Glutamatergic neuron (in vitro differentiated cells): ENCODE results near the gene MYOG. TPM values are rescaled to one million over a fixed set of nuclear protein-coding genes. Genes with fewer than 3 reads are reported as not detected.

Experiments
- DNase-seq: peaks from one replicate; pipeline ENCODE4 v3.0.0; 2022
- H3K27ac Mint-ChIP-seq: one replicate; pipeline ENCODE4 v1.8.0; 2020; ENCODE audit warnings: mild to moderate bottlenecking, mixed read lengths, inconsistent platforms; ENCODE audit not compliant: unreplicated experiment
- H3K27me3 Mint-ChIP-seq: one replicate; pipeline ENCODE4 v1.8.0; 2020; ENCODE audit warnings: mild to moderate bottlenecking, moderate library complexity, mixed read lengths, inconsistent platforms; ENCODE audit not compliant: unreplicated experiment
- H3K36me3 Mint-ChIP-seq: one replicate; pipeline ENCODE4 v1.8.0; 2020; ENCODE audit warnings: mild to moderate bottlenecking, mixed read lengths, inconsistent platforms; ENCODE audit not compliant: unreplicated experiment
- H3K4me1 Mint-ChIP-seq: one replicate; pipeline ENCODE4 v1.8.0; 2020; ENCODE audit warnings: mild to moderate bottlenecking, low read depth, mixed read lengths, inconsistent platforms; ENCODE audit not compliant: unreplicated experiment
- H3K4me3 Mint-ChIP-seq: one replicate; pipeline ENCODE4 v1.8.0; 2020; ENCODE audit warnings: mild to moderate bottlenecking, mixed read lengths, inconsistent platforms; ENCODE audit not compliant: unreplicated experiment
- H3K9me3 Mint-ChIP-seq: one replicate; pipeline ENCODE4 v1.8.0; 2020; ENCODE audit warnings: mild to moderate bottlenecking, moderate library complexity, mixed read lengths, inconsistent platforms; ENCODE audit not compliant: unreplicated experiment
- CTCF ChIP-seq: fragments of 200-600 bp; sonication (generic); IDR thresholded peaks from one replicate; pipeline ENCODE4 v1.5.0; 2021; ENCODE audit not compliant: partially characterized antibody, unreplicated experiment
- total RNA-seq: library from RNA; stranded (reverse); fragmentation: NEBNext Ultra II Directional; extraction: Animal tissue kit (Norgen Biotek cat#: 25700); gene quantifications from one replicate; pipeline ENCODE4 v1.2.1, GENCODE V29; 2021; ENCODE audit not compliant: unreplicated experiment

Gene MYOG
- total RNA-seq, 1 donor from 2014 or later = not detected

- H3K4me3 Mint-ChIP-seq = no peak overlapping the region
- DNase-seq = no peak
- H3K27ac Mint-ChIP-seq = no peak overlapping the region
- H3K4me1 Mint-ChIP-seq = peaks cover 7% of the 10 kb centered on the region
- peaks cover 14% of the 10 kb centered on the region for H3K36me3 Mint-ChIP-seq
- H3K27me3 Mint-ChIP-seq = peaks cover 9% of the 10 kb centered on the region
- no peak for TF ChIP-seq CTCF
- H3K9me3 Mint-ChIP-seq = peaks cover 16% of the 10 kb centered on the region
Observed at GRCh38 chr1:203089651-203090045, 3.8 kb upstream of the MYOG start.

GRCh38 chr1:203089001-203089650, 3.3 kb upstream of the MYOG start:
- Mint-ChIP-seq H3K4me3 (no peak overlapping the region), H3K9me3 (peaks cover 13% of the 10 kb centered on the region), H3K27me3 (peaks cover 9% of the 10 kb centered on the region), H3K27ac (no peak overlapping the region), H3K4me1 (peaks cover 7% of the 10 kb centered on the region), H3K36me3 (peaks cover 9% of the 10 kb centered on the region)
- DNase-seq = no peak
- TF ChIP-seq CTCF = no peak

DNA sequence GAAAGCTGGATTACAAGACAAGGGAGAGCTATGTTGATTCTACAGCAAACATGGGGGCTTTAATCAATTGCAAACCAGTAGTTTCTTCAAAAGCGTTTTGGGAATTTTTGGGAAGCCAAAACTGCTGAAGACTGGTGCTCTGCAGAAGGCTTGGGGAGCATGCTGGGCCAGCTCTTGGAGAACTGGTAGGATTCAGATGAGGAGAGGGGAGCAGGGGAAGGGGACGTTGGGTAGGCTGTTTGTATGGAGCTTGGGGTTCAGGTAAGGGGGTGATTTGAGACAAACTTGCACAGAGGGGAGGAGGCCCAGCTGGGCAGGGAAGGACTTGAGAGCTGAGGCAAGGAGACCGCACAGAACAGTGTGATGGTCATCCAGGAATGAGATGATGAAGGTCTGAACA, 2.6 kb upstream of the MYOG start:
- no peak for DNase-seq
- Mint-ChIP-seq H3K27ac (no peak overlapping the region), H3K4me3 (no peak overlapping the region), H3K4me1 (peaks cover 7% of the 10 kb centered on the region), H3K36me3 (peaks cover 9% of the 10 kb centered on the region), H3K9me3 (peaks cover 13% of the 10 kb centered on the region), H3K27me3 (peaks cover 14% of the 10 kb centered on the region)
- no peak for TF ChIP-seq CTCF

- Mint-ChIP-seq H3K27me3 (peaks cover 13% of the 10 kb centered on the region), H3K4me3 (no peak overlapping the region), H3K9me3 (peaks cover 9% of the 10 kb centered on the region), H3K27ac (no peak overlapping the region), H3K36me3 (peaks cover 2% of the 10 kb centered on the region), H3K4me1 (peaks cover 9% of the 10 kb centered on the region)
- TF ChIP-seq CTCF = no peak
- no peak for DNase-seq
Observed at GRCh38 chr1:203086992-203087763, 1.4 kb upstream of the MYOG start.
